ENCODE results near the gene CD300A. TPM values are rescaled to one million over a fixed set of nuclear protein-coding genes. Genes with fewer than 3 reads are reported as not detected.

Gene CD300A
- total RNA-seq (2022) (0.45 TPM in 1 of 2 replicates, not detected in the other), Bru-seq, nascent RNA (percentile 18 among the genes with signal in this experiment), BruChase-seq, experiment 1, labeled RNA remaining after a 6-hour chase (percentile 10 among the genes with signal in this experiment), BruChase-seq, experiment 2, labeled RNA remaining after a 2-hour chase (percentile 14 among the genes with signal in this experiment)
- long read RNA-seq, partial matches to known transcripts, result 0 of 2 reads
- long read RNA-seq, other reads (novel, unspliced or antisense), result 0 of 2 reads

DNA sequence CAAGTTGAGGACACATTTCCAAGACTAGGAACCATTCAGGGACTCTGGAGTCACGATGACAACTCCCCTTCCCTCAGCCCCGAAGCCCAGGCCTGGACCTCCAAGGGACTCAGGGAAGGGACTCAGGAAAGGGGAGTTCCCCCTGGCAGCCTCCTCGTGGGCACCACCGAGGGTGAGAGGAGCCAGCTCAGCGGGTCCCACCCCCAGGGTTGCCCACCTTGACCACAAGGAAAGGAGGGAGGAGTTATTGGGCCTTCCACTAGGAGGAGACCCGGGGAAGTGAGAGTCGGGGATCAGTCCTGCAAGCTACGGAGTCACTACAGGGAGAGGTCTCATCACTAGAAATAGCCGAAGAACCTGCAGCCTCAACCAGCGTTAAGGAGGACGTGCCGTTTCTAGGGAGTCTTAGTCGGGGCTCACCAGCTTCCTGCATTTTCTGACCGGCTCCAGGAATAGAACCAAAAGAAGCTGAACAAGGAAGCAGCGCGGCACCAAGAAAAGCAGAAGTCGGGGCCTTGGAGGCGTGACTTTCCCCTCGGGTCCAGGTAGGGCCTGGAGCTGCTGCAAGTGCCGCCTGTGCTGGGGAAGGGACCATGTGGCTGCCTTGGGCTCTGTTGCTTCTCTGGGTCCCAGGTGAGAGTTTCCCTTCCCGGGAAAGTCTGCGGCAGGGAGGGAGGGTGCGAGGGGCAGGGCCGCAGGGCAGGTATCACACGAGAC is at the start of gene CD300A:
CD300A (plus strand) TSS at position 524 of the 717 bp plus-strand sequence; CDS start at position 594, 70 bp downstream.
- TF ChIP-seq, protein P1, sequence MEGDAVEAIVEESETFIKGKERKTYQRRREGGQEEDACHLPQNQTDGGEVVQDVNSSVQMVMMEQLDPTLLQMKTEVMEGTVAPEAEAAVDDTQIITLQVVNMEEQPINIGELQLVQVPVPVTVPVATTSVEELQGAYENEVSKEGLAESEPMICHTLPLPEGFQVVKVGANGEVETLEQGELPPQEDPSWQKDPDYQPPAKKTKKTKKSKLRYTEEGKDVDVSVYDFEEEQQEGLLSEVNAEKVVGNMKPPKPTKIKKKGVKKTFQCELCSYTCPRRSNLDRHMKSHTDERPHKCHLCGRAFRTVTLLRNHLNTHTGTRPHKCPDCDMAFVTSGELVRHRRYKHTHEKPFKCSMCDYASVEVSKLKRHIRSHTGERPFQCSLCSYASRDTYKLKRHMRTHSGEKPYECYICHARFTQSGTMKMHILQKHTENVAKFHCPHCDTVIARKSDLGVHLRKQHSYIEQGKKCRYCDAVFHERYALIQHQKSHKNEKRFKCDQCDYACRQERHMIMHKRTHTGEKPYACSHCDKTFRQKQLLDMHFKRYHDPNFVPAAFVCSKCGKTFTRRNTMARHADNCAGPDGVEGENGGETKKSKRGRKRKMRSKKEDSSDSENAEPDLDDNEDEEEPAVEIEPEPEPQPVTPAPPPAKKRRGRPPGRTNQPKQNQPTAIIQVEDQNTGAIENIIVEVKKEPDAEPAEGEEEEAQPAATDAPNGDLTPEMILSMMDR (IDR thresholded peaks at IDR 0.05; ENCODE audit: unreplicated experiment), result no peak
- Mint-ChIP-seq H3K4me1 (ENCODE audit: low read depth, unreplicated experiment) (no peaks in the 10 kb centered on the region), H3K4me3 (ENCODE audit: low read depth, unreplicated experiment) (no peak within 1 kb of the TSS), H3K36me3 (ENCODE audit: insufficient read depth, unreplicated experiment) (no peaks in the 10 kb centered on the region), H3K9me3 (ENCODE audit: low read depth, unreplicated experiment) (no peaks in the 10 kb centered on the region), H3K27me3 (ENCODE audit: unreplicated experiment) (peaks cover 20% of the 10 kb centered on the region), H3K27ac (ENCODE audit: unreplicated experiment) (no peak within 1 kb of the TSS)
- BruUV-seq (replicated peaks), result no TSS peak
- CTCF ChIA-PET, result no interaction called here
- intact Hi-C loops (cut with micrococcal nuclease; ENCODE audit: unreplicated experiment), result no loop called here
- DNase-seq, result peak; percentile 17

DNA sequence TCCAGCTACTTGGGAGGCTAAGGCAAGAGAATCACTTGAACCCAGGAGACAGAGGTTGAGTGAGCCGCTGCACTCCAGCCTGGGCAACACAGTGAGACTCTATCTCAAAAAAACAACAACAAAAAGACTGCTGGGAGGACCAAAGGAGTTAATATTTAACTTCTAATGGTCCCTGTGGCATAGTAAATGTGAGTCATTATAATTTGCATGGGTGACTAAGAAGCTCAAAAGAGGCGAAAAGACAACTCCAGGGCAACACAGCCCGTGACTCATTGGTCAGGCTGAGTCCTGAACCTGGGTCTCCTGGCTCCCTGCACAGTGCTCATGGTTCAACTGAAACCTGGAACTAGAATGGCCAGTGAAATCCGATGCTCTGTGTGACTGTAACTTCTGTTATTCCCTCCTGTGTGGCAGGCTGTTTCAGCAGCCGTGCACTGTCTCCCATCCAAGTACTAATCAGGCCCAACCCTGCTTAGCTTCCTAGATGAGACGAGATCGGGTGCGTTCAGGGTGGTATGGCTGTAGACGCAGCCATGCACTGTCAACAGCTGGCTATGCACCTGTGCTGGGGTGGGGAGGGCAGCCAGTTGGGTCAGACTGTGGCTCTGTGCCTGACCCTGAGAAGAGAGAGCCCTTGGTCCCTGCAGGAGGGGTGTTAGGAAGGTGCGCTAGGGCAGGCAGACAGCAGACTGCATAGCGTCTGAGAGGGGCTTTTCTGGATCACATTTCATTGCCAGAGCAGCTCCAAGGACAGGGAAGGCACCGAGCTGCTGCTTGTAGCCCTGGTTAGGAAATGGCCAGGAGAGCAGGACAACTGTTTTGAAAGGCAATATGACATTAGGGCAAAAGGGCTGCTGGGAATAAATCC is 49.0 kb upstream of the CD300A start:
- peak overlapping the region; percentile 58 for H3K27ac Mint-ChIP-seq (ENCODE audit: unreplicated experiment)
- BruUV-seq (replicated peaks), result no TSS peak
- H3K9me3 Mint-ChIP-seq (ENCODE audit: low read depth, unreplicated experiment), result no peaks in the 10 kb centered on the region
- H3K36me3 Mint-ChIP-seq (ENCODE audit: insufficient read depth, unreplicated experiment), result peaks cover 6% of the 10 kb centered on the region
- TF ChIP-seq, protein P1 (IDR thresholded peaks at IDR 0.05; ENCODE audit: unreplicated experiment), result no peak
- DNase-seq, result peak; percentile 62
- intact Hi-C loops (cut with micrococcal nuclease; ENCODE audit: unreplicated experiment), result no loop called here
- H3K4me3 Mint-ChIP-seq (ENCODE audit: low read depth, unreplicated experiment), result no peak overlapping the region
- no peaks in the 10 kb centered on the region for H3K27me3 Mint-ChIP-seq (ENCODE audit: unreplicated experiment)
- CTCF ChIA-PET, result interaction anchor here (0.5 to 1.5 kb wide), 8 partner anchors 9 to 49 kb away, joined by 3 to 9 read pairs (median 4); no protein-coding TSS in a partner anchor
- H3K4me1 Mint-ChIP-seq (ENCODE audit: low read depth, unreplicated experiment), result peaks cover 22% of the 10 kb centered on the region

DNA sequence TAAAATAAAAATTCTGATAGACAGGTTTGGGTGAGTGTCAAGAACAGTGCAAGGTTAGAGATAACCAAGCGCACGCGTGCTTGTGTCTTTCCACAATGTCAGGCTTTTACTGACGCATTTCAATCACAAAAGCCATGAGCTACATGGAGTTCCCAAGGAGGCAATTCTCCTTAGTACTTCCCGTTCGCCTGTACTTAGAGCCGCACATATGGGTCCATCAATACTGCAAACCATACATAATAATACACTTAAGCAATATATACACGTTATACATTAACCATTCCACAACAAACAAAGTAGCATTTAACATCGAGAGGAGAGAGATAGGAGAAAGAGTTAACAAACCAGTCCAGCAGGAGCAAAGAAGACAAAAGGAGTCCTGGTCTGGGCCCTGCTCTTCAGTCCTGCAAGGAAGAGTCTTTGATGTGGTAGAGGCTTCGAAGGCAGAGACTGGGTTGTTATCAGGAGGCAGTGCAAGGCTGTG is 46.5 kb upstream of the CD300A start:
- Mint-ChIP-seq H3K36me3 (ENCODE audit: insufficient read depth, unreplicated experiment) (peaks cover 6% of the 10 kb centered on the region), H3K27me3 (ENCODE audit: unreplicated experiment) (no peaks in the 10 kb centered on the region), H3K4me3 (ENCODE audit: low read depth, unreplicated experiment) (no peak overlapping the region), H3K9me3 (ENCODE audit: low read depth, unreplicated experiment) (no peaks in the 10 kb centered on the region), H3K4me1 (ENCODE audit: low read depth, unreplicated experiment) (peaks cover 22% of the 10 kb centered on the region), H3K27ac (ENCODE audit: unreplicated experiment) (no peak overlapping the region)
- TF ChIP-seq, protein P1 (IDR thresholded peaks at IDR 0.05; ENCODE audit: unreplicated experiment), result no peak
- CTCF ChIA-PET, result no interaction called here
- no peak for DNase-seq
- BruUV-seq (replicated peaks), result no TSS peak
- intact Hi-C loops (cut with micrococcal nuclease; ENCODE audit: unreplicated experiment), result no loop called here

DNA sequence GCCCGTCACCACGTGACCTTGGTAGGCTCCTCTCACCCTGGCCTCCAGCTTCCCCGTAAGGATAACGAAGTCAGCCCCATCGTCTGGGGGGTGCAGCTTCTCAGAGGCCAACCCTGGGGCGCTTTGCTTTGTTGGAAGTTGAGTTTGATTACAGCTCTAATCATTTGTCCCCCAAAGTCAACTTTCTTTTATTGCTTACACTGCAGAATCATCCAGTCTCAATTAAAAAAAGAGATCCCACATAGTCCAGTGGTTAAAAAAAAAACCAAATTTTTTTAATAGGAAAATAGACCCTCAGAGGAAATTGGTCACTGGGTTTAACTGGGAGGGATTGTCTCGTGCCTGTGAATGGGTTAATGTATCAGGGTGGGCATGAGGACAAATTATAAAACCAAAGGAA is 42.3 kb upstream of the CD300A start:
- CTCF ChIA-PET, result no interaction called here

More for the DNA sequence above, 42.3 kb upstream of the CD300A start:
- TF ChIP-seq, protein P1 (IDR thresholded peaks at IDR 0.05; ENCODE audit: unreplicated experiment), result no peak
- no peak overlapping the region for H3K27ac Mint-ChIP-seq (ENCODE audit: unreplicated experiment)
- H3K9me3 Mint-ChIP-seq (ENCODE audit: low read depth, unreplicated experiment), result no peaks in the 10 kb centered on the region
- H3K27me3 Mint-ChIP-seq (ENCODE audit: unreplicated experiment), result no peaks in the 10 kb centered on the region
- H3K4me3 Mint-ChIP-seq (ENCODE audit: low read depth, unreplicated experiment), result no peak overlapping the region
- DNase-seq, result no peak
- peaks cover 39% of the 10 kb centered on the region for H3K4me1 Mint-ChIP-seq (ENCODE audit: low read depth, unreplicated experiment)
- BruUV-seq (replicated peaks), result no TSS peak
- H3K36me3 Mint-ChIP-seq (ENCODE audit: insufficient read depth, unreplicated experiment), result peaks cover 6% of the 10 kb centered on the region
- intact Hi-C loops (cut with micrococcal nuclease; ENCODE audit: unreplicated experiment), result no loop called here
